ENCODE measurements around the gene EVI5L. TPM values are rescaled to one million over a fixed set of nuclear protein-coding genes. Genes with fewer than 3 reads are reported as not detected.
A peak's percentile ranks its signal among the peaks of the same experiment; 100 is the strongest.

The EVI5L gene
- total RNA-seq (2021; ENCODE audit: unreplicated experiment) = 6.4 TPM
- 19.5 TPM for polyA plus RNA-seq (2012; ENCODE audit: insufficient read length)
- percentile 42 among the genes with signal in this experiment for Bru-seq, nascent RNA
- BruChase-seq, experiment 1, labeled RNA remaining after a 2-hour chase = percentile 45 among the genes with signal in this experiment
- percentile 50 among the genes with signal in this experiment for BruChase-seq, experiment 2, labeled RNA remaining after a 6-hour chase
- long read RNA-seq, transcript EVI5L-201 (19 exons, 3,855 nt) = major isoform, 7 of 16 reads
- long read RNA-seq, partial matches to known transcripts = 4 of 16 reads
- long read RNA-seq, other reads (novel, unspliced or antisense) = 5 of 16 reads

DNA sequence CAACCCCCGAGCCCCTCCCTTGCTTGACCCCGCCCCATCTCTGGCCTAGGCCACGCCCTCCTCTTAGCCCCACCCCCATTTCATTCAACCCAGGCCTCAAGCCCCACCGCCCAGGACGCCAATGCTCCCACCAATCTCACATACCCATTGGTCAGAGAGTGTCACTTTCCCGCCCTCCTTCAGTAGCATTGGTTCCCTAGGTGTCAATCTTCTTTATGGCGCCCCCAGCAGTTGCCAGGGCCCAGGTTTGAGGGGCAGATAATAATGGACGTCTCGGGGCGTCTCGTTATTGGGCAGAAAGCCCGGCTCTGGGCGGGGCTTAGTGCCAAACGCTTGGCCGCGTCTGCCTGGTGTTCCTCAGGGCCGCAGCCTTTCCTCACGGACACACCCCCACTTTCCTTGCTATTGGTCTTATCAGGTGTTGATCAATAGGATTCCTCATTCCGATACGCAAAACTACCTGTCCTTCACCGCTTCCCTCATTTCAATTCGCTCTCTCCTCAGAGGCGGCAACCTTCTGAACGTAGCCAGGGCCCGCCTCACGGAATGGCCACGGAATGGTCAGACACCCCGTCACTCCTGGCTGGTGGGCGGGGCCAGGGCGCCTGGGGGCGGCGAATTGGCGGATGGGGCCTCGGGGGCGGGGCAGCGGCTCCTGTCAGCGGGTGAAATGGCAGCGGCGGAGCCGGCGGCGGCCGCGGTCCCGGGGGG is at the start of gene EVI5L:
EVI5L (plus strand) TSS at position 658 of the 711 bp plus-strand sequence. CDS start 16,325 bp downstream, outside the sequence.
- H3K9me3 ChIP-seq (ENCODE audit: control insufficient read depth, insufficient read depth, low read depth, low read length) = no peaks in the 10 kb centered on the region
- ChIA-PET POLR2A (interaction anchor here (0.7 kb wide), 1 partner anchor 93 kb away, joined by 7 read pairs; no protein-coding TSS in a partner anchor), CTCF (no interaction called here)
- ATAC-seq (peak; percentile 95), DNase-seq (ENCODE audit: low read depth, low spot score) (peak; percentile 99)
- TF ChIP-seq TCF7L2 (IDR thresholded peaks at IDR 0.05; ENCODE audit: low read depth, low read length) (peak; percentile 76; the same call in 1 of the 2 replicates), POLR2AphosphoS5 (IDR thresholded peaks at IDR 0.05; ENCODE audit: low read depth, low read length) (no peak)
- H3K36me3 ChIP-seq (ENCODE audit: control insufficient read depth, insufficient read depth, low read length) = no peaks in the 10 kb centered on the region
- H3K4me3 ChIP-seq (ENCODE audit: low read depth in 2 of 2, low read length in 2 of 2) = peak within 1 kb of the TSS; percentile 45 to 50
- intact Hi-C loops (cut with micrococcal nuclease; ENCODE audit: unreplicated experiment) = no loop called here
- BruUV-seq (replicated peaks) = no TSS peak
- in situ Hi-C loops (cut with HindIII; ENCODE audit: low pct_unique_long_range_greater_than_20kb, low sequenced_read_pairs) = no loop called here
- no peaks in the 10 kb centered on the region; the same call in 1 of the 2 replicates for H3K4me1 ChIP-seq (ENCODE audit: control insufficient read depth, insufficient read depth, low read length)
- H3K27me3 ChIP-seq (ENCODE audit: control insufficient read depth, insufficient read depth, low read length) = no peaks in the 10 kb centered on the region
- H3K27ac ChIP-seq (ENCODE audit: low read length) = peak within 1 kb of the TSS; percentile 44; the same call in 1 of the 2 replicates

DNA sequence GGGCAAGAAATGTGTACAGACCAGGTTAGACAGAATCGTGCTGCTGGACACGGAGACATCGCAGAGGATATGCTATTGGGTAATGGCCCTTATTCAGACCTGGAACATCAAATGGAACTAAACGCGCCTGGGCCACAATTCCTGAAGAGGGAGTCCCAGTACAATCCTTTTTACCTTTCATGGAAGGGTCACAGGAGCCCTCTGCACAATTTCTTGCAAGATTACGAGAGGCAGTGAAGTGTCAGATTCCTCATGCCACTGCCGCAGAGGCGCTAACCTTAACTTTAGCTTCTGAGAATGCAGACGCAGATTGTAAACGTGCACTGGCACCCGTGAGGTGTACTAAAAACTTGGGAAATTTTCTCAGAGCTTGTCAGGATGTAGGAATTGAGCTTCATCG is 48.9 kb upstream of the EVI5L start:
- Histone ChIP-seq H3K4me1 (ENCODE audit: control insufficient read depth, insufficient read depth, low read length) (no peaks in the 10 kb centered on the region), H3K4me3 (ENCODE audit: low read depth in 2 of 2, low read length in 2 of 2) (no peak overlapping the region), H3K36me3 (ENCODE audit: control insufficient read depth, insufficient read depth, low read length) (no peaks in the 10 kb centered on the region), H3K9me3 (ENCODE audit: control insufficient read depth, insufficient read depth, low read depth, low read length) (no peaks in the 10 kb centered on the region), H3K27ac (ENCODE audit: low read length) (no peak overlapping the region), H3K27me3 (ENCODE audit: control insufficient read depth, insufficient read depth, low read length) (no peaks in the 10 kb centered on the region)
- no TSS peak for BruUV-seq (replicated peaks)
- TF ChIP-seq, protein P1, sequence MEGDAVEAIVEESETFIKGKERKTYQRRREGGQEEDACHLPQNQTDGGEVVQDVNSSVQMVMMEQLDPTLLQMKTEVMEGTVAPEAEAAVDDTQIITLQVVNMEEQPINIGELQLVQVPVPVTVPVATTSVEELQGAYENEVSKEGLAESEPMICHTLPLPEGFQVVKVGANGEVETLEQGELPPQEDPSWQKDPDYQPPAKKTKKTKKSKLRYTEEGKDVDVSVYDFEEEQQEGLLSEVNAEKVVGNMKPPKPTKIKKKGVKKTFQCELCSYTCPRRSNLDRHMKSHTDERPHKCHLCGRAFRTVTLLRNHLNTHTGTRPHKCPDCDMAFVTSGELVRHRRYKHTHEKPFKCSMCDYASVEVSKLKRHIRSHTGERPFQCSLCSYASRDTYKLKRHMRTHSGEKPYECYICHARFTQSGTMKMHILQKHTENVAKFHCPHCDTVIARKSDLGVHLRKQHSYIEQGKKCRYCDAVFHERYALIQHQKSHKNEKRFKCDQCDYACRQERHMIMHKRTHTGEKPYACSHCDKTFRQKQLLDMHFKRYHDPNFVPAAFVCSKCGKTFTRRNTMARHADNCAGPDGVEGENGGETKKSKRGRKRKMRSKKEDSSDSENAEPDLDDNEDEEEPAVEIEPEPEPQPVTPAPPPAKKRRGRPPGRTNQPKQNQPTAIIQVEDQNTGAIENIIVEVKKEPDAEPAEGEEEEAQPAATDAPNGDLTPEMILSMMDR (IDR thresholded peaks at IDR 0.05) = no peak; the same call in 1 of the 2 replicates
- no peak for TF ChIP-seq REST (IDR thresholded peaks at IDR 0.05; ENCODE audit: insufficient read depth in 1 of 2, low read depth in 2 of 2, low read length in 1 of 2)
- TF ChIP-seq POLR2AphosphoS5 (IDR thresholded peaks at IDR 0.05; ENCODE audit: low read depth, low read length) = no peak
- TF ChIP-seq SIN3A (IDR thresholded peaks at IDR 0.05; ENCODE audit: borderline replicate concordance, insufficient read depth, low read depth, low read length) = no peak
- no peak for TF ChIP-seq TCF7L2 (IDR thresholded peaks at IDR 0.05; ENCODE audit: low read depth, low read length)
- ChIA-PET CTCF (interaction anchor here (0.6 kb wide), 1 partner anchor 18 kb away, joined by 3 read pairs; no protein-coding TSS in a partner anchor), POLR2A (no interaction called here)
- in situ Hi-C loops (cut with HindIII; ENCODE audit: low pct_unique_long_range_greater_than_20kb, low sequenced_read_pairs) = no loop called here
- DNase-seq (ENCODE audit: low read depth, low spot score) (no peak), ATAC-seq (no peak)
- intact Hi-C loops (cut with micrococcal nuclease; ENCODE audit: unreplicated experiment) = no loop called here

Data from Panc1 (cell line).